ENCODE measurements around the gene KCNH1.

GRCh38 chr1:210853276-210853675 lies 280.7 kb downstream of the KCNH1 start:
- no peak for TF ChIP-seq CTCF (IDR thresholded peaks at IDR 0.05 in 8 of 11, conservative IDR thresholded peaks at IDR 0.05 in 3 of 11)
- TF ChIP-seq POLR2A (IDR thresholded peaks at IDR 0.05): no peak
- TF ChIP-seq POLR2AphosphoS5 (IDR thresholded peaks at IDR 0.05): no peak
